SJSA1 (cell line): ENCODE results near the gene NCKAP5L. TPM values are rescaled to one million over a fixed set of nuclear protein-coding genes. Genes with fewer than 3 reads are reported as not detected.

ENCODE experiments used
- DNase-seq, 2 experiments: peaks; one replicate each; pipeline ENCODE4 v3.0.0-alpha.2; 2015 to 2020; ENCODE audit warnings: low spot score in 2 of 2, low read depth in 1 of 2
- H3K27ac ChIP-seq: fragments of 250-450 bp; sonication (Bioruptor Pico); 2 replicates; pipeline ENCODE4 v1.5.1; 2020; ENCODE audit warnings: mild to moderate bottlenecking, moderate library complexity
- H3K27me3 ChIP-seq: fragments of 250-450 bp; sonication (Bioruptor Pico); replicated peaks from 2 replicates; pipeline ENCODE4 v1.5.1; 2020; ENCODE audit warnings: mild to moderate bottlenecking, moderate library complexity
- H3K36me3 ChIP-seq: fragments of 250-450 bp; sonication (Bioruptor Pico); 2 replicates; pipeline ENCODE4 v1.5.1; 2020; ENCODE audit warnings: mild to moderate bottlenecking
- H3K4me1 ChIP-seq: fragments of 250-450 bp; sonication (Bioruptor Pico); replicated peaks from 2 replicates; pipeline ENCODE4 v1.6.1; 2021; ENCODE audit warnings: mild to moderate bottlenecking
- H3K4me3 ChIP-seq: fragments of 250-450 bp; sonication (Bioruptor Pico); 2 replicates; pipeline ENCODE4 v1.5.1; 2020; ENCODE audit warnings: mild to moderate bottlenecking
- H3K9me3 ChIP-seq: fragments of 250-450 bp; sonication (Bioruptor Pico); replicated peaks from 2 replicates; pipeline ENCODE4 v1.5.1; 2020; ENCODE audit warnings: mild to moderate bottlenecking
- total RNA-seq: library from RNA; depleted of rRNA; stranded (reverse); fragments of >200 nt; shearing (Covaris generic); gene quantifications from 2 replicates; pipeline ENCODE4 v1.2.3, GENCODE V29; 2014

NCKAP5L gene
- total RNA-seq, 1 experiment from 2014 or later: 43.5 TPM

- H3K27ac ChIP-seq: peak overlapping the region; percentile 88
- H3K27me3 ChIP-seq: no peaks in the 10 kb centered on the region
- H3K36me3 ChIP-seq: peaks cover 80% of the 10 kb centered on the region
- peak; percentile 83 to 89 for DNase-seq
- no peak overlapping the region for H3K4me3 ChIP-seq
- H3K4me1 ChIP-seq: peaks cover 63% of the 10 kb centered on the region
- no peaks in the 10 kb centered on the region for H3K9me3 ChIP-seq
Measured at GRCh38 chr12:49808686-49809380, 19.4 kb downstream of the NCKAP5L start.

- Histone ChIP-seq H3K27me3 (no peaks in the 10 kb centered on the region), H3K36me3 (peaks cover 80% of the 10 kb centered on the region), H3K4me3 (no peak overlapping the region), H3K27ac (peak overlapping the region; percentile 88), H3K4me1 (peaks cover 57% of the 10 kb centered on the region), H3K9me3 (no peaks in the 10 kb centered on the region)
- DNase-seq: no peak
Measured at GRCh38 chr12:49807991-49808580, 20.1 kb downstream of the NCKAP5L start.

- Histone ChIP-seq H3K4me3 (no peak overlapping the region), H3K27me3 (no peaks in the 10 kb centered on the region), H3K9me3 (no peaks in the 10 kb centered on the region), H3K27ac (no peak overlapping the region), H3K36me3 (peaks cover 83% of the 10 kb centered on the region), H3K4me1 (peaks cover 45% of the 10 kb centered on the region)
- DNase-seq: no peak
Measured at GRCh38 chr12:49806877-49807276, 21.3 kb downstream of the NCKAP5L start.

DNA sequence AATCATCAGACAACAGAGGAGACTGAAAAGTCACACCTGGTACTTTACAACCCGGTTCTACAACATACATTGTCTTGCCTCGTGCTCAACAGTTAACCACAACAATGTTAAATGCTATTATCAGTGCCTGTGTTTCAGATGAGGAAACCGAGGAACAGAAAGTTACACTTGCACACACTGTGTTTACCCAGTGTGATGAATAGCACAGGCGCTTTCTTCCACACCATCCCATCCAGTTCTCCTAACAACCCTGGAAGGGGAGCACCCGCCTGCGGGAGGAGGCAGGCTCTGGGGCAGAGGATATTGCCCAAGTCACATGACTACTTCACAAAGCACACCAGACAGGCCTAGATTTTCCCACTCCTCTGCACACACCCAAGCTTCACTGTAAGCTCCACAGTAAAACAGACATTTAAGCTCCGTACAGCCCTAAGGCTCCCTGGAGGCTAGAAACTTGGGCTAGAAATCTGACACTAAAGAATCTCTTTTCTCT, 21.8 kb downstream of the NCKAP5L start:
- Histone ChIP-seq H3K4me1 (peaks cover 40% of the 10 kb centered on the region), H3K9me3 (no peaks in the 10 kb centered on the region), H3K36me3 (peaks cover 87% of the 10 kb centered on the region), H3K27ac (no peak overlapping the region), H3K4me3 (no peak overlapping the region), H3K27me3 (no peaks in the 10 kb centered on the region)
- no peak for DNase-seq

GRCh38 chr12:49805409-49805808, 22.8 kb downstream of the NCKAP5L start:
- Histone ChIP-seq H3K9me3 (no peaks in the 10 kb centered on the region), H3K4me1 (peaks cover 30% of the 10 kb centered on the region), H3K4me3 (no peak overlapping the region), H3K27ac (no peak overlapping the region), H3K36me3 (peaks cover 95% of the 10 kb centered on the region), H3K27me3 (no peaks in the 10 kb centered on the region)
- DNase-seq: no peak

GRCh38 chr12:49804821-49805220, 23.4 kb downstream of the NCKAP5L start:
- peaks cover 98% of the 10 kb centered on the region for H3K36me3 ChIP-seq
- H3K27ac ChIP-seq: no peak overlapping the region
- no peaks in the 10 kb centered on the region for H3K27me3 ChIP-seq
- H3K4me1 ChIP-seq: peaks cover 24% of the 10 kb centered on the region
- H3K4me3 ChIP-seq: no peak overlapping the region
- DNase-seq: no peak
- H3K9me3 ChIP-seq: no peaks in the 10 kb centered on the region

DNA sequence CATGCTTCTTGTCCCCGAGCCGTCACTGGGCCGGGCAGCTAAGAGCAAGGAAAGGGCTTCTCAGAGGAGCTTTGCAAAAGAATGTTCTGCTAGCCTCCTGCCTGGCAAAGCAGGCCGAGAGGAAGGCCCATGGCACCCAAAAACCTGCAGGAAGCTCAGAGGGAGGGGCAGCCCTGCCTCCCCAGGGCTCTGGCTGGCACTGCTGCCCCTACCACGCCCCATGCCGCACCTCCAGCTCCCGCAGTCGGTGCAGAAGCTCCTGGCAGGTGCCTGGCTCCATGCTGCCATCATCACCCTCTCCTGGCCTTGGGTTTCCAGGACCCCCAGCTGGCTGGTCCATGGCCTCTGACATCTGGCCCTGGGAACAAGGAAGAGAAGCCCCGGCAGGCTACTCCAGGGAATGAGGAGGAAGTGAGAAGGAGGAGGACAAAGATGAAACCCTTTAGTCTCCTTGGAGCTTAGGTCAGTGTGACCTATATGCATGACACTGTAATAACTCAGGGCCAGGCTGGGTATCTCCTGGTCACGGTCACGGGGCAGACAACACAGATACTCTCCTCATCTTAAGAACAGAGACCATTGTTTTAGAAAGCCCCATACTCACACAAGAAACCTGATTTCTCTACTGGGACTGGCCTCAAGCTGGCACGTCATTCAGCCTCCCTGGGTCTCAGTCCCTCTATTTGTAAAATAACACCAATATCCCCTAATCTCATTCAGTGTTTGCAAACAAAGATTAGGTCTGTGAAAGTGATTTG, 24.3 kb downstream of the NCKAP5L start:
- Histone ChIP-seq H3K27ac (no peak overlapping the region), H3K36me3 (peaks cover 100% of the 10 kb centered on the region), H3K9me3 (no peaks in the 10 kb centered on the region), H3K27me3 (no peaks in the 10 kb centered on the region), H3K4me1 (peaks cover 24% of the 10 kb centered on the region), H3K4me3 (no peak overlapping the region)
- DNase-seq: no peak

DNA sequence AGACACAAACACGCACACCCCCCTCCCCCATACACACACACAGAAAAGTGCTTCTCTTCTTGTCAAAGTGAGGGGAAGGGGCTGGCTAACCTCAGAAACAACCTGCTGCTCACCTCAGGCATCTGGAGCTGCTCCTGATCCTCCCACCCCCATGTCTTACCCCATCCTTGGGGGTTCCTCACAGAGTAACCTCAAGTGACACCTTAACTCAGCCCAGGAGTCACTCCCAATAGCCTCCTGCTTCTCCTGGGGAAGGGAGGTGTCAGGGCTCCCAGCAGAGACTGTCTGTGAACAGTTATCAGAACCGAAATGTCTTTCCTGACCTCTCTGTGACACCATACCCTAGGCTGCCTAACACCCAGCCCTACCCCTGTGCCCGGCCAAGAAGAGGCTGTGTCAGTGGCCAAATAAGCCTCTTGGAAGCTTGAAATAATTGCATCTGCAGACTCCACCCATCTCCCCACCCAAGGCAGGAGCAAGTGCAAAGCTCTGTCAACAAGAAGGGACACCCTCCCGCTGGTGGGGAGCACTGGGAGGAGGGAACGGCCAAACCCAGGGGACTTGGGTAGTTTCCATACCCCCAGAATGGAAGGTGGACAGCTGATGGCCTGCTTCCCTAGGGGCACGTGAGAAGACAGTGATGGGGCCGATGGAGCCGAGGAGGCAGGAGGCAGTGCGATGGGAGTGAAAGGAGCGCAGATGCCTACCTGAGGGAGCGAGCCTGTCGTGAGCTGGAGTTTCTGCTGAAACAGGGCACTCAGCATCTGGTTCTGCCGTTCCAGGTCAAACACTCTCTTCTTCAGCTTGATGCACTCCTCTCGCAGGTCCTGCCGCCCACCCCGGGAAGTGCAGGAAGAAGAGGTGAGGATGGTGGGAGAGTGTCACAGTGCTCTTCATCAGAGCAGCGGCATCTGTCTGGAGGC, 26.8 kb downstream of the NCKAP5L start:
- Histone ChIP-seq H3K36me3 (peaks cover 95% of the 10 kb centered on the region), H3K4me1 (peaks cover 34% of the 10 kb centered on the region), H3K27ac (no peak overlapping the region)

GRCh38 chr12:49800421-49801140, 27.6 kb downstream of the NCKAP5L start:
- H3K27ac ChIP-seq: no peak overlapping the region
- no peak overlapping the region for H3K4me3 ChIP-seq
- no peaks in the 10 kb centered on the region for H3K9me3 ChIP-seq
- no peak for DNase-seq
- peaks cover 95% of the 10 kb centered on the region for H3K36me3 ChIP-seq
- H3K27me3 ChIP-seq: no peaks in the 10 kb centered on the region
- H3K4me1 ChIP-seq: peaks cover 42% of the 10 kb centered on the region

More for the DNA sequence above, 26.8 kb downstream of the NCKAP5L start:
- no peaks in the 10 kb centered on the region for H3K9me3 ChIP-seq
- H3K4me3 ChIP-seq: no peak overlapping the region
- DNase-seq: no peak
- H3K27me3 ChIP-seq: no peaks in the 10 kb centered on the region

DNA sequence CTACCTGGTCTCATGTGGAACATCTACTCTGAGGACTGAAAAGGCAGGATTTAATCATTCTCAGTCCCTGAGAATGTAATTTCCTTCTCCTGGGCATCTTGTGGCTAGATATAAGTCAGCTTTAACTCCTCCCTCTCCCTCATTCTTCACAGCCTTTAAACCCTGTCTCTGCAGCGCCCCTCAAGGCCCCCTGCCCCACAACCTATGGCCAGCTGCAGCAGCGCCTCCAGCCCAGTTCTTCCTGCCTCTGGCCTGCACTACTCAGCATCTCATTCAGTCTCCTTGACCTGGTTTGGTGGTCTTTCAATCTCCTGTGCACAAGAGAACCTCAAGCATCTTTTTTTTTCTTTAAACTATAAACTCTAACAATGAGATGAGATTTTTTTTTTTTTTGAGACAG, 29.3 kb downstream of the NCKAP5L start:
- Histone ChIP-seq H3K4me3 (no peak overlapping the region), H3K27ac (peak overlapping the region; percentile 80), H3K36me3 (peaks cover 95% of the 10 kb centered on the region), H3K27me3 (no peaks in the 10 kb centered on the region), H3K4me1 (peaks cover 43% of the 10 kb centered on the region), H3K9me3 (no peaks in the 10 kb centered on the region)
- DNase-seq: no peak

DNA sequence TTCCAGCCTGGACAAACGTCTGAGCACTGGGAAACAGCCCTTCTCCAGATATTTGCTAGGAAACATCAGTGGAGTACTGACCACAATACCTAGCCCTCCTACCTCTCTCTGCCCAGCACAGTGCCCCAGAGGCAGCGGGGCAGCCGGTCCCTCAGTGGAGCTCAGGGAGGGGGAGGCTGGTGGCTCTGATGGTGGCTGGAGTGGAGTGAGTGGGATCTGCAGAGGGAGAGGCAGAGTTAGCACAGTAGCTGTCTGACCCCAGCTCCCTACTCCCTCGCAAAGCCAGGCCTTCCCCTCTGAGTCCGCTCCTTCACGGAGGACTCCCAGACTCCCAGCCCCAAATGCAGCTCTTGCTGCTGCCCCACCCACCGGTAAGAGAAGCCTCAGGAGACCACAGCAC, 30.0 kb downstream of the NCKAP5L start:
- Histone ChIP-seq H3K36me3 (peaks cover 95% of the 10 kb centered on the region), H3K9me3 (no peaks in the 10 kb centered on the region), H3K4me1 (peaks cover 43% of the 10 kb centered on the region), H3K4me3 (no peak overlapping the region), H3K27me3 (no peaks in the 10 kb centered on the region), H3K27ac (peak overlapping the region; percentile 80)
- DNase-seq: no peak

DNA sequence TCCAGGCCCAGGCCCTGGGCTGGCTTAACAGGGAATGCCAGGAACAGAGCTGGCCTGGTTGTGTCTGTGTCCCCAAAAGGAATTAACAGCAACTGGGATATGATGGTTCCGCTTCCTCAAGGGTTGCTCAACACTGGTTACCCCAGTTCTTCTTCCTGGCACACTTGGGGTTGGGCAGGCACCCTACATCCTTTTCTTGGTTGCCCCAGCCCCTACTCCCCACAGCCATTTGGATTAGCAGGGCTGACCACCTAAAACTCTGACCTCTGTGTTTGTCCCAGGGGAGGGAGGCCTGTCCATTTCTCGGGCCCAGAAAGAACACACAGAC, 30.8 kb downstream of the NCKAP5L start:
- Histone ChIP-seq H3K9me3 (no peaks in the 10 kb centered on the region), H3K4me3 (no peak overlapping the region), H3K4me1 (peaks cover 43% of the 10 kb centered on the region), H3K27ac (peak overlapping the region; percentile 80), H3K36me3 (peaks cover 95% of the 10 kb centered on the region), H3K27me3 (no peaks in the 10 kb centered on the region)
- DNase-seq: no peak
